GM12892 (cell line): ENCODE measurements around the gene ADISSP. TPM values are rescaled to one million over a fixed set of nuclear protein-coding genes. Genes with fewer than 3 reads are reported as not detected.
A peak's percentile ranks its signal among the peaks of the same experiment; 100 is the strongest.

Experiments used
- DNase-seq: peaks from one replicate; pipeline ENCODE4 v3.0.0; 2011; ENCODE audit not compliant: insufficient read length
- FAIRE-seq: peaks from 2 replicates; lab custom pipeline; 2011; peaks lifted over from hg19 to GRCh38; lab: Jason Lieb, UNC
- POLR2A ChIP-seq: IDR thresholded peaks from 2 replicates; pipeline ENCODE4 v1.6.1; 2011; ENCODE audit warnings: low read depth, low read length, control low read depth
- POLR2AphosphoS5 ChIP-seq: IDR thresholded peaks from 2 replicates; pipeline ENCODE4 v1.6.1; 2011; ENCODE audit warnings: low read depth, low read length, control low read depth
- TAF1 ChIP-seq: IDR thresholded peaks from 2 replicates; pipeline ENCODE4 v1.6.1; 2011; ENCODE audit warnings: low read depth, mild to moderate bottlenecking, control low read depth, low read length, borderline replicate concordance
- polyA plus RNA-seq: library from polyadenylated mRNA; unstranded; fragments of >200 nt; gene quantifications from one replicate; pipeline ENCODE4 v1.2.1, GENCODE V29; 2012; ENCODE audit warnings: missing spikeins, inconsistent platforms; ENCODE audit not compliant: missing spikeins

Gene ADISSP
- 18.2 TPM for polyA plus RNA-seq

- FAIRE-seq: peak; percentile 99
- TF ChIP-seq POLR2A (peak; percentile 75), TAF1 (0 out of 2 replicates have a peak, but pooled peaks have one; percentile 32), POLR2AphosphoS5 (peak; percentile 70)
- peak; percentile 99 for DNase-seq
Observed at GRCh38 chr20:3767427-3768341, at the start of gene ADISSP. Gene ADISSP, minus strand, starts transcription at chr20:3767753. Its CDS starts 7,653 bp downstream, at chr20:3760100.

- no peak for TF ChIP-seq POLR2A
- TF ChIP-seq TAF1: no peak
- no peak for TF ChIP-seq POLR2AphosphoS5
- no peak for FAIRE-seq
- DNase-seq: no peak
Observed at GRCh38 chr20:3815703-3816315, 48.3 kb upstream of the ADISSP start.

GRCh38 chr20:3814928-3815495 is 47.5 kb upstream of the ADISSP start:
- no peak for FAIRE-seq
- DNase-seq: no peak
- TF ChIP-seq TAF1 (no peak), POLR2A (no peak), POLR2AphosphoS5 (no peak)

- FAIRE-seq (no peak), DNase-seq (no peak)
- no peak for TF ChIP-seq TAF1
- no peak for TF ChIP-seq POLR2A
- TF ChIP-seq POLR2AphosphoS5: no peak
Observed at GRCh38 chr20:3813848-3814581, 46.5 kb upstream of the ADISSP start.

GRCh38 chr20:3812975-3813847 is 45.7 kb upstream of the ADISSP start:
- DNase-seq (no peak), FAIRE-seq (no peak)
- TF ChIP-seq TAF1: no peak
- no peak for TF ChIP-seq POLR2A
- TF ChIP-seq POLR2AphosphoS5: no peak

GRCh38 chr20:3812259-3812681 is 44.7 kb upstream of the ADISSP start:
- DNase-seq (no peak), FAIRE-seq (no peak)
- TF ChIP-seq POLR2AphosphoS5 (no peak), POLR2A (no peak), TAF1 (no peak)

DNA sequence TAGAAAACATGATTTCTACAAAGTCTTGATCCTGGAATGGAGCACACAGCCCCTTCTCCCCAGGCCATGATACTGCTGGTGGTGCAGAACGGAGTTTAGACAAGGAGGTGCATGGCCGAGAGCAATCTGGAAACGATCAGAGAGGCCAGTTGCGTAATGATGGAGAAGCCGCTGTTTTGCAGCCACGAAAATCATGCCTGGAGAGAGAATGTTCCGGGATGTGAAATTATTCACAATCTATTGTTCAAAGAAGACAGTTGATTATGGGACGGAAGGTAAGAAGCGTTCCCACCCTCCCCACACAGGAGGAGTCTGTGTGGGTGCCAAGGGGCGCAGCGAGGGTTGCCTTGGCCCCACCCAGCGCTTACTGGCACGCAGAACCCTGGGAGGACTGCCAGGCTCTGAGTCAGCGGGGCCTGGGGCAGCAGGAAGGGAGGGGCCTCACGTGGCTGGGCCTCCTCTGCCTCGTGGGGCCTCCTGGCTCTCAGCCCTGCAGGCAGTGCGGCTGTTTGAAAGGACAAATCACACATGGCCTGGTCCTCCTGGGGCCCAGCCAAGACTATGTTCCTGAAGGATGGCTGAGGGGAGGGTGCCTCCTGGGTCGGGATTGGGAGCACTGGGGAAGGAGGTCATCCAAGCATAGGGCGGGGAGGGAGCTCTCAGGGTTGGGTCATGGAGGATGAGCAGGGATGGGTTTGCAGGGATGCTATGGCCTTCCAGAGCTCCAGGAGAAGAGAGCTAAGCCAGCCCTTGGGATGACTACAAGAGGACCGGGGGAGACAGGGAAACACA is 44.1 kb upstream of the ADISSP start:
- TF ChIP-seq POLR2A (no peak), TAF1 (no peak), POLR2AphosphoS5 (no peak)
- FAIRE-seq (no peak), DNase-seq (no peak)

- no peak for FAIRE-seq
- no peak for TF ChIP-seq POLR2A
- no peak for TF ChIP-seq TAF1
- no peak for TF ChIP-seq POLR2AphosphoS5
Observed at GRCh38 chr20:3808544-3808943, 41.0 kb upstream of the ADISSP start.

GRCh38 chr20:3804781-3805180 is 37.2 kb upstream of the ADISSP start:
- DNase-seq (no peak), FAIRE-seq (no peak)
- TF ChIP-seq TAF1 (no peak), POLR2A (no peak), POLR2AphosphoS5 (no peak)

More at GRCh38 chr20:3808544-3808943, 41.0 kb upstream of the ADISSP start:
- no peak for DNase-seq

DNA sequence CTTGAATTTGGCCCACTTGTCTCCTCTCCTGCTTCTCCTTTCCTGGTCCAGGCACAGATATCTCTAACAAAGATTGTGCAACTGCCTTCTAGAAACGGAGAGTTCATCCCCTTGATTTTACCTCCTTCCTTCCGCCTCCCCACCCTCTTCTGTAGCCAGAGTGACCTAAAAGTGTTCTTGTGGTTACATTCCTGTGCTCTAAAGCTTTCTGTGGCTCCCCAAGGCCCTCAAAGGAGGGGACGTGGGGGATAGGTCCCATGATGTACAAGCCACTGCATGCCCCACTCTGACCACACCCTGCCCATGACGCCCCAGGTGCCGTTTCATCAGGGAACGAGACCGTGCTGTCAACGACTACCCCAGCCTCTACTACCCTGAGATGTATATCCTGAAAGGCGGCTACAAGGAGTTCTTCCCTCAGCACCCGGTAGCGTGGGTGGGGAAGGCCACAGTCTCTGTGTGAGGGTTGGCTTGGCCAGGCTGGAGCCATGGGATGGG is 36.8 kb upstream of the ADISSP start:
- no peak for TF ChIP-seq POLR2AphosphoS5
- no peak for TF ChIP-seq TAF1
- FAIRE-seq (no peak), DNase-seq (no peak)
